HCT116 (cell line): ENCODE results near the gene VASH1.

Experiments
- CTCF ChIP-seq, 3 experiments: fragments of 200-600 bp in 1 of 3; sonication (generic) in 1 of 3; IDR thresholded peaks in 2 of 3; conservative IDR thresholded peaks in 1 of 3; 2 replicates each; pipeline ENCODE4 v1.5.1; 2012 to 2017; ENCODE audit warnings: low read depth in 2 of 3, low read length in 2 of 3, antibody characterized with exemption in 1 of 3, borderline replicate concordance in 1 of 3, control low read depth in 1 of 3, mild to moderate bottlenecking in 1 of 3, mixed read lengths in 1 of 3, mixed run types in 1 of 3, moderate library complexity in 1 of 3; ENCODE audit not compliant: insufficient read depth in 1 of 3
- POLR2A ChIP-seq: IDR thresholded peaks from 2 replicates; pipeline ENCODE4 v1.7.0; 2011; ENCODE audit warnings: borderline replicate concordance; ENCODE audit not compliant: insufficient read depth, insufficient read length; ENCODE audit errors: extremely low read depth

- TF ChIP-seq CTCF (IDR thresholded peaks at IDR 0.05 in 2 of 3, conservative IDR thresholded peaks at IDR 0.05 in 1 of 3; ENCODE audit: borderline replicate concordance in 1 of 3, insufficient read depth in 1 of 3, low read depth in 2 of 3, low read length in 2 of 3) (no peak), POLR2A (no peak)
These were observed 18.3 kb upstream of the VASH1 start for GRCh38 chr14:76742966-76743365.
